GM19324 (cell line): ENCODE measurements around the gene CRHR1.

ENCODE experiments used
- ATAC-seq: cut with Tn5 transposase; IDR thresholded peaks from one replicate; pipeline ENCODE4 v1.9.1; 2021; ENCODE audit warnings: mild to moderate bottlenecking, moderate library complexity; ENCODE audit not compliant: unreplicated experiment, low FRiP score

The CRHR1 gene

DNA sequence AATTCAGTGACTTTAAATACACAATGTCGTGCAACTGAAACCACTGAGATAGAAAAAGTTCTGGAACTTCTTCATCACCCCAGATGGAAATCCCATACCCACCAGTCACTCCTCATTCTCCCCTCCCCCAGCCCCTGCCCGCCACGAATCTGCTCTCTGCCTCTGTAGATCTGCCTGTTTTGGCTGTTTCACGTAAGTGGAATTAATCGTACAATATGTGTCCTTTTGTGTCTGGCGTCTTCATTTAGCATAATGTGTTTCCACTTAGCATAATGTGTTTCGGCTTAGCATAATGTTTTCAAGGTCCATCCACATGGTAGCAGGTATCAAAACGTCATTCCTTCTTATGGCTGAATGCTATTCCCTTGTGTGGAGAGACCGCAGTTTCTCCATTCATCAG lies 57.1 kb downstream of the CRHR1 start:
- no peak for ATAC-seq

DNA sequence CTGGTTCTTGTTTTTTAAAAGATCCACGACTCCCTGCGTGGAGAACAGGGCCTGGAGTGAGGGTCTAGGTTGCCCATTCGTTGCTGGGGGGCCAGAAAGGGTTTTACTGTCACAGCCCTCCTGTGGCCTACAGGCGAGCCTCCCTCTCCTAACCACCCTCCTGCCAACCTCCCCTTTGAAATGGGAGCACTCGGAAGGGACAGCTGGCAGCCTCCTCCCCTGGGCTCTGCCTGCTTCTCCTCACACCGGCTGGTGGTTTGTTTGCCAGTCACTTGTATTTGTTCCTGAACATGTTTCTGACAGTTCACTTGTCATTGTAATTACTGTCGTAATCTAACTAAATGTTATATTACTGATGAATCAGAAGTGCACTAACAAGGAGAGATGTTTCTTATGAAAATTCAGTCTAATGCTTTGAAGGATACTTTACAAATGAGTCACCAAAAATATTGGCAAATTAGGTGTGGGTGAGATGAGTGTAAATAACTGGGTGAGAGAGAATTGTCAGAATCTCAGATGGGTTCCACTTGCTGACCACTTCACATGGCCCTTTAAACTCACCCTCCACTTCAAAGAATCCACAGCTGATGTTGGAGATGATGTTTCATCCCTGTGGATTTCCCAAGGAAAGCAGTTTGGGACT lies 57.9 kb downstream of the CRHR1 start:
- ATAC-seq, result no peak

DNA sequence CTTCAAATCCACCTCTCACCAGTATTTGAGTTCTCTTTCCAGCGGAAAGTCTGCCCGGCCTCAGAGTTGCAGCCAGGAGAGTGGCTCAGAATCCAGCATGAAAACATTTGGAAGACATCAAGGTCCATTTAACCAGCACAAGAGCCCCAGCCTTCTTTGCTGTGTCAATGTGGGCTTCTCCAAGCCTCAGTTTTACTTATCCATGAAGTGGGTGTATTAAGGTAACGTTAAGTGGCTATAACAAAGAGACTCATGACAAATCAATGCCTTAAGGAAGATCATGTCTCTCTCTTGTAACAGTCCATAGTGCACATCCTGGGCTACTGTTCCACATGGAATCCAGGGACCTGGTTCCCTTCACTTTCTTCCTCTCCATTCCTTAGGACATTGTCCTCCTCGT lies 59.6 kb downstream of the CRHR1 start:
- no peak for ATAC-seq

DNA sequence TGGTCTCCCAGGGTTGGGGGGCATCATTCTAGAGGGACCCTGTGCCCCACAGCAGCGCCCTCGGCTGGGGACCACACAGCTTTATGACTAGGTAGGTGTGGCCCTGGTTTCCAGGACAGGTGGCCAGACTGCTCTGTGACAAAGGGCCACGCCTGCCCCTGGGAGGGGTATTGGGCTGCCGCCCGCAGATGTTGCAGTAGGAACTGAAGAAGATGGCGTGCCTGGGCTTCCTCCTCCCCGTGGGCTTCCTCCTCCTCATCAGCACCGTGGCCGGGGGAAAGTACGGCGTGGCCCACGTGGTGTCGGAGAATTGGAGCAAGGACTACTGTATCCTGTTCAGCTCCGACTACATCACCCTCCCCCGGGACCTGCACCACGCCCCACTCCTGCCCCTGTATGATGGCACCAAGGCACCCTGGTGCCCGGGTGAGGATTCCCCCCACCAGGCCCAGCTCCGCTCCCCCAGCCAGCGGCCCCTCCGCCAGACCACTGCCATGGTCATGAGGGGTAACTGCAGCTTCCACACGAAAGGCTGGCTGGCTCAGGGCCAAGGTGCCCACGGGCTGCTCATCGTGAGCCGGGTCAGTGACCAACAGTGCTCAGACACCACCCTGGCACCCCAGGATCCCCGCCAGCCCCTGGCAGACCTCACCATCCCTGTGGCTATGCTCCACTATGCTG lies 60.7 kb downstream of the CRHR1 start, which contains the start of gene SPPL2C:
TSS of gene SPPL2C (plus strand) at position 187 of the 681 bp plus-strand sequence. CDS start at position 213, 26 bp downstream.
- no peak for ATAC-seq

DNA sequence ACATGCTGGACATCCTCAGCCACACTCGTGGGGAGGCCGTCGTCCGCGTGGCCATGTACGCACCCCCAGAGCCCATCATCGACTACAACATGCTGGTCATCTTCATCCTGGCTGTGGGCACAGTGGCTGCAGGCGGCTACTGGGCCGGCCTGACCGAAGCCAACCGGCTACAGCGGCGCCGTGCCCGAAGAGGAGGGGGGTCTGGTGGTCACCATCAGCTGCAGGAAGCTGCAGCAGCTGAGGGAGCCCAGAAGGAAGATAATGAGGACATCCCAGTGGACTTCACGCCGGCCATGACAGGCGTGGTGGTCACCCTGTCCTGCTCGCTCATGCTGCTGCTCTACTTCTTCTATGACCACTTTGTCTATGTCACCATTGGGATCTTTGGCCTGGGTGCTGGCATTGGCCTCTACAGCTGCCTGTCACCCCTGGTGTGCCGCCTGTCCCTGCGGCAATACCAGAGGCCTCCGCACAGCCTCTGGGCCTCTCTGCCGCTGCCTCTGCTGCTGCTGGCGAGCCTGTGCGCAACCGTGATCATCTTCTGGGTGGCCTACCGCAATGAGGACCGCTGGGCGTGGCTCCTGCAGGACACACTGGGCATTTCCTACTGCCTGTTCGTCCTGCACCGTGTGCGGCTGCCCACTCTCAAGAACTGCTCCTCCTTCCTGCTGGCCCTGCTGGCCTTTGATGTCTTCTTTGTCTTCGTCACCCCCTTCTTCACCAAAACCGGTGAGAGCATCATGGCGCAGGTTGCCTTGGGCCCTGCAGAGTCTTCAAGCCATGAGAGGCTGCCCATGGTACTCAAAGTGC lies 61.5 kb downstream of the CRHR1 start:
- ATAC-seq, result no peak

DNA sequence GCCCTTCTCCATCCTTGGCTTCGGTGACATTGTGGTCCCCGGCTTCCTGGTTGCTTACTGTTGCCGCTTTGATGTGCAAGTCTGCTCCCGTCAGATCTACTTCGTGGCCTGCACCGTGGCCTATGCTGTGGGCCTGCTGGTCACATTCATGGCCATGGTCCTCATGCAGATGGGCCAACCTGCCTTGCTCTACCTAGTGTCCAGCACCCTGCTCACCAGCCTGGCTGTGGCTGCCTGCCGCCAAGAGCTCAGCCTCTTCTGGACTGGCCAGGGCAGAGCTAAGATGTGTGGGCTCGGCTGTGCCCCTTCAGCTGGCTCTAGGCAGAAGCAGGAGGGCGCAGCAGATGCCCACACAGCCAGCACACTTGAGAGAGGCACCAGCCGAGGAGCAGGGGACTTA lies 62.1 kb downstream of the CRHR1 start:
- ATAC-seq, result no peak

DNA sequence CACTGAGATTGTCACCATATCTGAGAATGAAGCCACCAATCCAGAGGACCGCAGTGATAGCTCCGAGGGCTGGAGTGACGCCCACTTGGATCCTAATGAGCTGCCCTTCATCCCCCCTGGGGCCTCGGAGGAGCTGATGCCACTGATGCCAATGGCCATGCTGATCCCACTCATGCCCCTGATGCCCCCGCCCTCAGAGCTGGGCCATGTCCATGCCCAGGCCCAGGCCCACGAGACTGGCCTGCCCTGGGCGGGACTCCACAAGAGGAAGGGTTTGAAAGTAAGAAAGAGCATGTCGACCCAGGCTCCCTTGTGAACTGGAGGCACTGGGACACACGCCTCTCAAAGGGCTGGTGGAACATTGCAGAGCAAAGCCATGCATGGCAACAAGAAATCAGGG lies 62.5 kb downstream of the CRHR1 start:
- no peak for ATAC-seq

DNA sequence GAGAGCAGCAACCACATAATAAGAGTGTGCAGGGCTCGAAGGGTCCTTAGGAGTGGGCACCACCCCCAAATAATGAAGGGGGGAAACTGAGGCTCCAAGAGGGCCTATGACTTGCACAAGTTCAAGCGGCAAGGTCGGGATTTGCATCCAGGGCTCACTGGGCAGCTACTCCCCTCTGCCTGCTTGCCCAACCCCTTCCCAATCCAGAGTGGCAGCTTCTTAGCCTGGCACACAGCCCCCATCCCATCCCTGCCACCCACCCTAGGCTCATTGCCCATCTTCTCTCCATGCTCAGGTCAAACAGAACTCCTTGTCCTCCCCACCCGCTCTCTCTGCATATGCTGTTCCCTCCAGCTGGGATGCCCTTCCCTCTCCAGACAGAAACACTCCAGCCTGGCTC lies 63.0 kb downstream of the CRHR1 start:
- no peak for ATAC-seq

DNA sequence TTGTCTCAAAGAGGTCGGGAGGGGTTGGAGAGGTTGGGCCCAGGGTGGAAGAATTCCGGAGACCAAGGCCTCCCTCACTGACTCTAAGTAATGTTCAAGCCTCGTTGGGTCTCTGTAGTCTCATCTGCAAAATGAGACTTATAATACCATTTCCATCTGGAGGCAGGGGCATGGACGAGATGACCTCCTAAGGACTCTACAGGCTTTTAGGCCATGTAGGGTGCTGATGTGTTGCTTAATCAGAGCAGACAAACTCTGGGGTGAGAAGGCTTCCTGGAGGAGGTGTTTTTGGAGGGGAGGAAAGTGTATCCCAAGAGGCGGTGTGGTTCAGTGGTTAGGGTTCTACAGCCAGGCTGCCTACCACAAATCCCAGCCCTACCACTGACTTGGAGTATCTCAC lies 63.6 kb downstream of the CRHR1 start:
- no peak for ATAC-seq

DNA sequence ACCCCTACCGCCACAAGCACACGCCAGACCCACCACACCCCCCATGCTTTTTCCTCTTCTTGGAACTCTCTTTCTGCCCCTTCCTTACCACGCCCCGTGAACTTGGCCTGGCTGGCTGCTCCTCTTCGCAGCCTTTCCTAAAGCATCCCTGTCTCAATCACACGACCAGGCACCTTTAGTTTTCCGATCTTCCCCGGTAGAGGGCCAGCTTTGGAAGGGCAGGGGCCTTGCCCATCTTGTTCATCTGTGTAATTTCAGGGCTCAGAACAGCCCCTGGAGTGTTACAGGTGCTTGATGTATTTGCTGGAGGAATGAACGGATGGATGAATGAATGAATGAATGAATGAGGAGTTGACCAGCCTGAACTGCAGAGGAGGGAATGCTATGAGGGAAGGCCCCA lies 64.3 kb downstream of the CRHR1 start:
- no peak for ATAC-seq

DNA sequence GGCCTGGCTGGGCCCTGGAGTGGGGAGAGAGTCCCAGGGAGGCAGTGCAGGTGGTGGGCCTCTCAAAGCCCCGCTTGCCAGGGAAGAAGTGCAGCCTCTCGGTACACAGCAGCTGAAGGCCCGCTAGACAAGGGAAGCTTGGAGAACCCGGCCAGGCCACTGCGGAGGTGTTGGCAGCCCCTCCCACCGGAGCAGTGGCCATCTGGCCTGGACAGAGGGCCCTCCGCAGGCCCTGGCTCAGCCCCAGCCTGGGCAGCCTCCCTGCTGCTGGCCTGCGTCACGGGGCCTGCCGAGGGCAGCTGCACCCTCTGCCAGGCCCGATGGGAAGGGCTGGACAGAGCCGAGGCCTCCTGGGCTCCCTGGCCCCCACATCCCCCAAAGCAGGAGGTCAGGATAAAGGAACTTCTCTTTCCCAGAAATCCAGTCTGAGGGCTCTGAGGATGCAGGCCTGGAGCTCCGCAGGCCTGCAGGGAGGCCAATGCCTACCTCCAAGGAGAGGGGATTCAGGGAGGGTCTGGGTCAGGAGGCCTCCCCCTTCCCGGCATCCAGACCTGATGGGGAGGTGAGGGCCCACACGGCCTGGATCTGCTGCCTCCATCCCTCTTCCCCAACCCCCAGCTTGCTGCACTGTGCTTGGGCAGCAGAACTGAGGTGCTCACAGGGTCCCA lies 64.9 kb downstream of the CRHR1 start:
- ATAC-seq, result no peak

DNA sequence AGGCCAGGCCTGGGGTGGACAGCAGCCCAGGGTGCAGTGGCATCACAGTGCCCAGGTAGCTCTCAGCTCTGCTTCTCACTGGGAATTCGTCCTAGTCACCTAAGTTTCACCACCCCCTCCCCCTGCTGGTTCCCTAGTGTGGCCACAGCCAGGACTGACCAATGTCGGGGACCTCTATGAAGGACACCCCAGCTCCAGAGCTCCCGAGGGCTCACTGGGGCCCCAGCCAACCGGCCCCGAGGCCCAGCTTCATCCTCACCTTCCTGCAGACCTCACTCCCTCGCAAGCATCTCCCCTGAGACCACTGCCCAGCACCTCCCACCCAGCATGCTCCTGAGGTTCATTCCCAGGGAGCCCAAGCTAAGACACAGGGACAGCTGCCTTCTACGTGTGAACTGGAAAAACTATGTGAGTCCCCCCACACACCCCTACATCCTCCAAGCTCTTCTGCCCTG lies 65.4 kb downstream of the CRHR1 start:
- no peak for ATAC-seq

DNA sequence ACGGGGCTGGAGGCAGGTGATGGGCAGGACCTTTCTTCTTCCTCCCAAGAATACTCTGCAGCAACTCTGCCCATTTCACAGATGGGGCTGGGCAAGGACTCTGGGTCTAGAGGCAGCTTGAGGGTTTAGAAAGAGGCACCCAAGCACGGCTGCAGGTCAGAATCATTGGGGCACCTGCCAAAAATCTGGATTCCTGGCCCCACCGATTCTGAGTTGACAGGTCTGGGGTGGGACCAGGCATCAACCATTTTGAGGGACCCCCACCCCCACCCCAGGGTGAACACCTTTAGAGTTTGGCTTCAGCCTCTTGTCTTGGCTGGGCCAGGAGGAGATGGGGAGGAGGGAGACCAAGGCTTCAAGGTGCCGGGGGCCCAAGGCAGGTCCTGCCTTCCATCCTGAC lies 65.9 kb downstream of the CRHR1 start:
- no peak for ATAC-seq

DNA sequence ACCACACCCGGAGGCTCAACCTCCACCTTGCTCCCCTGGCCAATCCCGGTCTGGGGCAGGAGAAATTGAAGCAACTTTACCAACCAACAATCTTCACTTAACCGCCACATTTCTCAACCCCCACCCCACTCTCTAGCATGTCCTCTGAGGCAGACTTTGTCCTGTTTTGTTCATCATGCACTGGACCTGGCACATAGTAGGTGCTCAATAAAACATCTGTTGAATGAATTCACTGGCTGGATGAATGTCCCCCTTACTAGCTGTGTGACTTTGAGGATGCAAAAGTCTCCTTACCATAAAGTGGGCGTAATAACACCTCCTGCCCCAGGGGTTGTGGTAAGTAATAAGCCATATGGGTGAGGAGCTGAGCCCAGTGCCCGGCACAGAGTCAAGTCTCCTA lies 66.3 kb downstream of the CRHR1 start:
- ATAC-seq, result no peak

DNA sequence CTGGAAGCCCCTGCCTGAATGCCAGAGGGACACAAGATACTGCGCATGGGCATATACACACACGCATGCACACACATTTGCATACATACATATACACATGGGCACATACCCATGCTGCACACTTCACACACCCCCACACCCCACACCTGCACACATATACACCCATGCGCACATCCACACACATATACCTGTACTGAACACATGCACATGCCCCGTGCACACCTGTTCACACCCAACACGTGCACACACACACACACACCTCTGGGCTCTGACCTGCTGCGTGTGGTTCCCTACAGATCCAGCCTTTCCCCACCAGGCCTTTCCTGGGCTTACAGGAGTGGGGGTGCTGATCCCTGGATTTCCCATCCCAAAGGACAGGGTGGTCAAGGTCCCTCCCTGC lies 66.9 kb downstream of the CRHR1 start:
- no peak for ATAC-seq

DNA sequence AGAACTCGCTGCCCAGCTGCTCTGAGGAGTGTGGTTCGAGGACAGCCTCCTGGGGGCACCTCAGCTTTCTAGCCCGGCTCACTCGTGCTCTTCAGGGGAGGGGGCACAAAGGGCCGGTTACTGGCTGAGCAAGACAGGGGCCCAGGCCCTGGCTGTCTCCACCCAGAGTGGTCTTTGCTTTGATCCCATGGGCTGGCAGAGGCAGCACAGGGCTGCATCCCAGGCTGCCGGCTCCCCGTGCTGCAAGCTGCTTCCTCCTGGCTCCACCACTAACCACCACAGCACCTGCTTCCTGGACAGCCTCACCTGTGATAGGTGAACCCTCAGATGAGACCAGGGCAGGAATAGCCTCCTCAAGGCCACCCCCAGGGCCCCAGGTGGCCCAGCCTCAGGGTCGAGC lies 67.3 kb downstream of the CRHR1 start:
- no peak for ATAC-seq

DNA sequence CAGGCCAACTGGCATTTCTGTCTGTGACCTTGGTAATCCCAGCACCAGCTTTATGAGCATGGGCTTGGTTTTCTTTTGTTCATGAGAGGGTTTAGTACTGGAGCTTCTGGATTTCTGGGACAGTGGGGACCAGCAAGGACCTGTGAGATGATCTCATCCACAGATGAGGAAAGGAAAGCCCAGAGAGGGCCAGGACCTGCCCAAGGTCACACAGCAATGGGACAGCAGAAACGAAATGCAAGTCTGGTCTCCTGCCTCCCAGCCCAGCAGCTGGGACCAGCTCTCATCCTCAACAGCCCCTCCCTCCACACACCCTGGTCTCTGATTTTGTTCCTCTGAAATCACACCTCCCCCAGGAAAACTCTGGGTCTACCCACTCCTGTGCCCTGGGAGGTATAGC lies 67.8 kb downstream of the CRHR1 start:
- ATAC-seq, result no peak

DNA sequence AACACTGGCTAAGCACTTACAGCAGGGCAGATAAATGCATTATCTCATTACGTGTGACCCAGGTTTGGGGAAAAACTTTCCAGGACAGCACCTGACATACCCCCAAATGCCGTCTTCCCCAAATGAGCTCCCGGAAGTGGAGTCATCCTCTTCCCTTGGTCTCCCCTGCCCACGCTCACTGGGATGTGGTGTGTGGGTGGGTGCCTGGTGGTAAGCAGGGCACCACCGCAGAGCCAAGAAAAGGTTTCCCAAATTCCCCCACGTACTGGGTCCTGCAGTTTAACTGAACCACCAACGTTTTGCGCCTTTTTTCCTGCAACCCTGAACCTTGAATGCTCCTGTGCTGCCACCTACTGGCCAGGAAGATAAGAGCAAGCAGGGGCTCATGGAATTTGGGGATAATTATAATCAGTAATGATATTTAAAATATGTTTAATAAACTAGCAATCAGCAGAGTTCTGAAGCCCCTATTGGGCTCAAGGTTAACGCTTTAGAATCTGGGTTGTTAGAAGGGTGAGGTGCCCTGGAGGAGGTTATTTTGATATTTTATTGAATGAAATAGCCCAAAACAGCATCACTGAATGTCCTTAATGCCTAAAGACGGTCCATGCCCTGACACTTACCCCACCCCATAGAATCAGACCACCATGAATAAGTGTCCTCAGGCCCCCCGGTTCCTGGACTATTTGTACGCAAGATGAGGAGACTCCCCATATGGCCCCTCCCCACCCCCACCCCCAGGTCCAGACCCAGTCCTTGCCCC lies 68.6 kb downstream of the CRHR1 start:
- no peak for ATAC-seq

DNA sequence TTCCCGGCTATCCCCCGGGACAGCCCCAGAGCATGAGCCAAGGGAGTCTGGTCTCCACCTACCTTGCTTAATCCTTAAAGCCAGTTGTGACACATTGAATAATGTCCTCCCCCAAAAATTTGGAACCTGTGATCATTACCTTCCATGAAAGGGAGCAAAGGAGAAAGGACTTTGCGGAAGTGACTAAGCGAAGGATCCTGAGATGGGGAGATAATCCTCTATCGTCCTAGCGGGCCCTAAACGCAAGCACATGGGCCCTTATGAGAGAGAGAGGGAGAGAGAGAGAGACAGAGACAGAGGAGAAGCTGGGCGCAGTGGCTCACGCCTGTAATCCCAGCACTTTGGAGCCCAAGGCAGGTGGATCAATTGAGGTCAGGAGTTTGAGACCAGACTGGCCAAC lies 70.1 kb downstream of the CRHR1 start:
- ATAC-seq, result no peak

DNA sequence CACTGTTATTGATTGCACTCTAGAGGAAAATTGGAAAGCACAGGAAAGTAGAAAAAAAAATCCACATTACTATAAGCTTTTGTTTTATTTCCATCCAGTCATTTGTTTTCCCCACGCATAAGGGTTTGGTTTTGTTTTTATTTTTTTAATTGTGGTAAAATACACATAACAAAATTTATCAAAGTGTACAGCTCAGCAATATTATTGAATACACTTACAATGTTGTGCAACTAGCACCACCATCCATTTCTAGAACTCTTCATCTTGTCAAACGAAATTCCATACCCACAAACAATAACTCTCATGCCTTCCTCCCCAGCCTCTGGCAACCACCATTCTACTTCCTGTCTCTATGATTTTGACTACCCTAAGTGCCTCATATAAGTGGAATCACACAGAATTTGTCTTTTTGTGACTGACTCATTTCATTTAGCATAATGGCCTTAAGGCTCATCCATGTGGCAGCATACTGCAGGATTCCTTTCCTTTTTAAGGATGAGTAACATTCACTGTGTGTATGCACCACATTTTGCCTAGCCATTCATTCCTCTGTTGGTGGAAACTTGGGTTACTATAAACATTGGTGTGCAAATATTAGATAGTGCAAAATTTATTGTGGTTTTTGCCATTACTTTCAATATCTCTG lies 71.7 kb downstream of the CRHR1 start:
- no peak for ATAC-seq
